Gastrocnemius medialis (tissue), 4 donors: Measurements from ENCODE around the gene PDCD1. TPM values are rescaled to one million over a fixed set of nuclear protein-coding genes. Genes with fewer than 3 reads are reported as not detected.

Source experiments
- ATAC-seq, 2 donors: fragments of 150-250 bp; one replicate each; pipeline ENCODE4 v1.9.1; 2016
- DNase-seq, 2 donors: peaks; one replicate each; pipeline ENCODE4 v3.0.0-alpha.2; 2019
- H3K27ac ChIP-seq, 4 donors: fragments of 200-600 bp; sonication (generic); 1 replicate in 1 of 4; 2 replicates in 3 of 4; pipeline ENCODE4 v1.5.1; 2016 to 2018; ENCODE audit warnings: mild to moderate bottlenecking in 2 of 4, moderate library complexity in 1 of 4
- H3K27me3 ChIP-seq, 3 donors: fragments of 200-600 bp; sonication (generic) in 2 of 3; 1 replicate in 1 of 3; 2 replicates in 2 of 3; pipeline versions ENCODE4 v1.5.1 to v1.6.0; 2016 to 2019; ENCODE audit warnings: mild to moderate bottlenecking in 1 of 3, moderate library complexity in 1 of 3
- H3K36me3 ChIP-seq, 2 donors: fragments of 200-600 bp; sonication (generic) in 1 of 2; one replicate each; pipeline ENCODE4 v1.5.1; 2017 to 2018
- H3K4me1 ChIP-seq, 2 donors: fragments of 200-600 bp; sonication (generic) in 1 of 2; one replicate each; pipeline ENCODE4 v1.5.1; 2016 to 2017; ENCODE audit warnings: mild to moderate bottlenecking in 2 of 2
- H3K4me3 ChIP-seq, 4 donors: fragments of 200-600 bp; sonication (generic) in 3 of 4; 1 replicate in 1 of 4; 2 replicates in 3 of 4; pipeline ENCODE4 v1.5.1; 2016 to 2019; ENCODE audit warnings: mild to moderate bottlenecking in 2 of 4
- H3K9me3 ChIP-seq, 3 donors: fragments of 200-600 bp; sonication (generic) in 2 of 3; 1 replicate in 1 of 3; 2 replicates in 2 of 3; pipeline ENCODE4 v1.5.1; 2016 to 2019
- CTCF ChIP-seq, 5 experiments: fragments of 450-650 bp in 3 of 5; fragments of 200-600 bp in 2 of 5; sonication (generic) in 2 of 5; IDR thresholded peaks in 4 of 5; conservative IDR thresholded peaks in 1 of 5; 1 replicate in 4 of 5; 2 replicates in 1 of 5; pipeline ENCODE4 v1.5.1; 2016 to 2019; ENCODE audit warnings: antibody characterized with exemption in 5 of 5, mild to moderate bottlenecking in 3 of 5, moderate library complexity in 3 of 5
- POLR2A ChIP-seq, 2 donors: fragments of 450-650 bp; IDR thresholded peaks; one replicate each; pipeline ENCODE4 v1.6.1; 2017; ENCODE audit warnings: antibody characterized with exemption in 2 of 2, mild to moderate bottlenecking in 2 of 2, moderate library complexity in 2 of 2
- in situ Hi-C, 4 donors: fragments of 200-750 bp; cut with MboI; loops; one replicate each; pipeline versions ENCODE4 v1.15.0 to v1.8.0; 2017; ENCODE audit warnings: low sequenced_read_pairs in 4 of 4
- intact Hi-C: fragments of 100-400 bp; cut with DNase I; formaldehyde crosslinking; loops from one replicate; pipeline ENCODE4 v1.15.1; 2023; ENCODE audit warnings: low total_unique reads
- total RNA-seq, 4 donors: library from RNA; depleted of rRNA; stranded (reverse); fragments of >200 nt; gene quantifications; one replicate each; pipeline versions ENCODE4 v1.1.0 to v1.2.3, GENCODE V29; 2016

The PDCD1 gene
- total RNA-seq, 4 donors from 2014 or later: 0.13 TPM; not detected in 3

DNA sequence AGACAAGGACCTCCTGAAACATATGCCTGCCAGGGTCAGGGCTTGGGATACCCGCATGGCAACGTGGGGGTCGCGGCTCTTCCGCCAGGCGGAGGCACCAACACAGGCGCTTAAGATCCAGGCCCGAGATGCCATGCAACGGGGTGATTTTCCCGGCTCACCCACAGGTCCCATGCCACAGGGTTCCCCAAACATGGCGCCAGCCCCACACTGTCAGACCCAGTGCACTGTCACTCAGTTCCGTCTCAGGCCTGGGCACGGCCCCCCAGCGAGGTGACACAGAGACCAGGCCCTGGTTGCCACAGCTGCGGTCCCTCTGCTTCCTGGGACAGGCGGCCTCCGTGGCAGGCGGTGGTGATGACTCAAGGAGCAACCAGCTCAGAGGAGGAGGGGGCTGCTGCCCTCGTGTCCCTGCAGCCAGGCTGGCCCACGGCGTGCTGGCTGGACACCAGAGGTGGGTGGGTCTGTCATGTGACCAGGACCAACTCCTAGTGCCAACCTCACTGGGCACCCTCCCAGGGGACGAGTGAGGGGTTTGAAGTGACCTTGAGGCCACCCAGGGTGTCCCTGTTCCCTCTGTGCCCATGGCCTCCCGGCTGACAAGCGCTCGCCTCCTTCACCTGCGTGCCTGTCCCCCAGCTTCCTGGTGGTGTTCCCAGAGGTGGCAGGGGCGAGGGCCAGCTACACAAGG, 4.9 kb downstream of the PDCD1 start:
- H3K4me3 ChIP-seq: no peak overlapping the region
- ATAC-seq (no peak), DNase-seq (peak in 1 of 2 donors; percentile 13)
- in situ Hi-C loops (no loop called here), intact Hi-C loops (no loop called here)
- no peak overlapping the region for H3K27ac ChIP-seq
- no peak for TF ChIP-seq POLR2A (IDR thresholded peaks at IDR 0.05)
- no peak for TF ChIP-seq CTCF (IDR thresholded peaks at IDR 0.05 in 4 of 5, conservative IDR thresholded peaks at IDR 0.05 in 1 of 5)
- no peaks in the 10 kb centered on the region for H3K36me3 ChIP-seq
- no peaks in the 10 kb centered on the region for H3K4me1 ChIP-seq
- no peaks in the 10 kb centered on the region for H3K27me3 ChIP-seq
- H3K9me3 ChIP-seq: no peaks in the 10 kb centered on the region

GRCh38 chr2:241852981-241853631, 5.6 kb downstream of the PDCD1 start:
- H3K27me3 ChIP-seq: no peaks in the 10 kb centered on the region
- no peak overlapping the region for H3K4me3 ChIP-seq
- TF ChIP-seq CTCF (IDR thresholded peaks at IDR 0.05 in 4 of 5, conservative IDR thresholded peaks at IDR 0.05 in 1 of 5) (no peak), POLR2A (IDR thresholded peaks at IDR 0.05) (no peak)
- H3K36me3 ChIP-seq: no peaks in the 10 kb centered on the region
- no peaks in the 10 kb centered on the region for H3K9me3 ChIP-seq
- intact Hi-C loops (no loop called here), in situ Hi-C loops (no loop called here)
- H3K4me1 ChIP-seq: no peaks in the 10 kb centered on the region
- peak in 1 of 2 donors; percentile 6 for DNase-seq
- no peak for ATAC-seq
- H3K27ac ChIP-seq: no peak overlapping the region

- no peaks in the 10 kb centered on the region for H3K9me3 ChIP-seq
- no peaks in the 10 kb centered on the region for H3K36me3 ChIP-seq
- intact Hi-C loops: no loop called here
- no peak overlapping the region for H3K4me3 ChIP-seq
- TF ChIP-seq CTCF (IDR thresholded peaks at IDR 0.05 in 4 of 5, conservative IDR thresholded peaks at IDR 0.05 in 1 of 5): no peak
- no peak for TF ChIP-seq POLR2A (IDR thresholded peaks at IDR 0.05)
- no peaks in the 10 kb centered on the region for H3K4me1 ChIP-seq
- in situ Hi-C loops: no loop called here
- no peak for DNase-seq
- ATAC-seq: no peak
- no peaks in the 10 kb centered on the region for H3K27me3 ChIP-seq
- no peak overlapping the region for H3K27ac ChIP-seq
Observed at GRCh38 chr2:241852116-241852980, 6.3 kb downstream of the PDCD1 start.

DNA sequence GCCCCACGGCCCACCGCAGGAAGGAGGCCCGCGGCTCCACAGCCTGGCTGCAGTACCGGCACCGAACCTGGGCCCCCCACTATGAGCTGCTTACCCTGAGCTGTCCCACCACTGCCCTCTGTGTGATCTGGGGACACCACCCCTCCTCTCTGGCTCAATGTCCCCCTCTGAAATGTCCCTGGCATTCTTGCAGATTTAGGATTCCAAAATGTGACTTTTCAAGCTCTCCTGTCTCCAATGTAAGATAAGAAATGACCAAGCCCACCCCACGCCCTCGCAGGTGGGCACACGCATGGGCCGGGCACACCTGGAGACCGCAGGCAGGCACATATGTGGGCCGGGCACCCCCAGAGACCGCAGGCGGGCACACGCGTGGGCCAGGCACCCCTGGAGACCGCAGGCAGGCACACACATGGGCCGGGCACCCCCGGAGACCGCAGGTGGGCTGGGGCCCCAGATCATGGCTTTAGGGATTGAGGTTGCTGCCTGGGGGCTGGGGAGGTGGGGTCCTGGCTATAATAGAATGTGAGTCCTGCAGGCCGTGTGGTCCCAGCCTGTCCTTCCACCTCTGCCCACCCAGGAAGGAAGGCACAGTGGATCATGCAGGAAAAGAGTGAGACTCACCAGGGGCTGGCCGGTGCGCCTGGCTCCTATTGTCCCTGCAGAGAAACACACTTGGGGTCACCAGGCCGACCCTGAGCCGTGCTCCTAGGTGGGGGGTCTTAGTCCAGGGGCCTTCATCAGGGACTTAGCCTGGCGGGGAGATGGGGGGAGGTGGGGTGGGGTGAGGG, 7.2 kb downstream of the PDCD1 start:
- DNase-seq: no peak
- TF ChIP-seq POLR2A (IDR thresholded peaks at IDR 0.05) (no peak), CTCF (IDR thresholded peaks at IDR 0.05 in 4 of 5, conservative IDR thresholded peaks at IDR 0.05 in 1 of 5) (no peak)
- in situ Hi-C loops: no loop called here

More for the DNA sequence above, 7.2 kb downstream of the PDCD1 start:
- no peaks in the 10 kb centered on the region for H3K9me3 ChIP-seq
- ATAC-seq: no peak
- H3K27me3 ChIP-seq: peaks cover 0 to under 1% (median 0%) of the 10 kb centered on the region in 3 donors
- no peaks in the 10 kb centered on the region for H3K4me1 ChIP-seq
- no peak overlapping the region for H3K4me3 ChIP-seq
- intact Hi-C loops: no loop called here
- no peaks in the 10 kb centered on the region for H3K36me3 ChIP-seq
- H3K27ac ChIP-seq: no peak overlapping the region
